Activated naive CD4-positive, alpha-beta T cell treated with anti-CD3 and anti-CD28 coated beads for 36 hours (primary cell): ENCODE data around the gene SHD. TPM values are rescaled to one million over a fixed set of nuclear protein-coding genes. Genes with fewer than 3 reads are reported as not detected.
"Not testable (repeated sequence)": the region's sequence is repeated elsewhere in the genome, so short reads cannot be mapped to it uniquely, and the experiment has no call there.

Experiments used
- CTCF ChIA-PET: fragments of 350-600 bp; sonication (Branson Sonifier 250); formaldehyde crosslinking; loops from one replicate; lab custom pipeline; 2021; ENCODE audit warnings: antibody characterized with exemption; lab: Charles Lee
- DNase-seq: peaks from one replicate; pipeline ENCODE4 v3.0.0-alpha.2; 2020
- H3K27ac Mint-ChIP-seq: one replicate; pipeline ENCODE4 v1.8.0; 2021; ENCODE audit warnings: mild to moderate bottlenecking, mixed read lengths
- H3K27me3 Mint-ChIP-seq: one replicate; pipeline ENCODE4 v1.8.0; 2021; ENCODE audit warnings: low read depth, mixed read lengths
- H3K36me3 Mint-ChIP-seq: one replicate; pipeline ENCODE4 v1.8.0; 2021; ENCODE audit warnings: low read depth, mixed read lengths
- H3K4me1 Mint-ChIP-seq: one replicate; pipeline ENCODE4 v1.8.0; 2021; ENCODE audit warnings: low read depth, mixed read lengths
- H3K4me3 Mint-ChIP-seq: one replicate; pipeline ENCODE4 v1.8.0; 2021; ENCODE audit warnings: mild to moderate bottlenecking, moderate library complexity, mixed read lengths
- H3K9me3 Mint-ChIP-seq: one replicate; pipeline ENCODE4 v1.8.0; 2021; ENCODE audit warnings: mixed read lengths
- intact Hi-C: fragments of 100-400 bp; cut with micrococcal nuclease; formaldehyde crosslinking; loops from one replicate; pipeline ENCODE4 v1.15.1; 2023
- total RNA-seq, 2 experiments: library from RNA; stranded (reverse); gene quantifications; one replicate each; pipeline ENCODE4 v1.2.3, GENCODE V29; 2021

SHD gene
- total RNA-seq, 2 experiments from 2014 or later = not detected

- intact Hi-C loops = loop anchor here (5.0 kb wide), 1 partner anchor 33 kb away; the partner anchor contains the start of genes FSD1 and TMIGD2
- peaks cover 32% of the 10 kb centered on the region for H3K36me3 Mint-ChIP-seq
- no peaks in the 10 kb centered on the region for H3K9me3 Mint-ChIP-seq
- no peak overlapping the region for H3K27ac Mint-ChIP-seq
- CTCF ChIA-PET = interaction anchor here (1.1 to 3.5 kb wide), 3 partner anchors 9 to 84 kb away, joined by 4 to 53 read pairs (median 29); no protein-coding TSS in a partner anchor
- peaks cover 11% of the 10 kb centered on the region for H3K4me1 Mint-ChIP-seq
- no peak overlapping the region for H3K4me3 Mint-ChIP-seq
- no peak for DNase-seq
- no peaks in the 10 kb centered on the region for H3K27me3 Mint-ChIP-seq
Observed at GRCh38 chr19:4268816-4269430, 10.1 kb upstream of the SHD start.

GRCh38 chr19:4272894-4273293 is 6.2 kb upstream of the SHD start:
- DNase-seq = no peak
- Mint-ChIP-seq H3K36me3 (peaks cover 8% of the 10 kb centered on the region), H3K27ac (no peak overlapping the region), H3K27me3 (no peaks in the 10 kb centered on the region), H3K9me3 (no peaks in the 10 kb centered on the region), H3K4me1 (no peaks in the 10 kb centered on the region), H3K4me3 (no peak overlapping the region)
- intact Hi-C loops = no loop called here
- CTCF ChIA-PET = no interaction called here

- DNase-seq, H3K27ac Mint-ChIP-seq, intact Hi-C loops, H3K4me1 Mint-ChIP-seq, H3K36me3 Mint-ChIP-seq, H3K27me3 Mint-ChIP-seq, H3K4me3 Mint-ChIP-seq, H3K9me3 Mint-ChIP-seq: not testable (repeated sequence)
- CTCF ChIA-PET = interaction anchor here (1.6 kb wide), 1 partner anchor 78 kb away, joined by 6 read pairs; no protein-coding TSS in a partner anchor
Observed at GRCh38 chr19:4274321-4274686, 4.8 kb upstream of the SHD start.

- H3K27ac Mint-ChIP-seq = no peak overlapping the region
- H3K27me3 Mint-ChIP-seq = peaks cover 18% of the 10 kb centered on the region
- DNase-seq = no peak
- peaks cover under 1% of the 10 kb centered on the region for H3K36me3 Mint-ChIP-seq
- CTCF ChIA-PET = interaction anchor here (1.1 to 3.0 kb wide), 3 partner anchors 9 to 75 kb away, joined by 4 to 11 read pairs (median 4); no protein-coding TSS in a partner anchor
- H3K4me3 Mint-ChIP-seq = no peak overlapping the region
- H3K9me3 Mint-ChIP-seq = no peaks in the 10 kb centered on the region
- intact Hi-C loops = no loop called here
- peaks cover 7% of the 10 kb centered on the region for H3K4me1 Mint-ChIP-seq
Observed at GRCh38 chr19:4277191-4277696, 1.8 kb upstream of the SHD start.

- CTCF ChIA-PET = interaction anchor here (1.1 to 3.0 kb wide), 3 partner anchors 9 to 75 kb away, joined by 4 to 11 read pairs (median 4); no protein-coding TSS in a partner anchor
- Mint-ChIP-seq H3K4me3 (no peak overlapping the region), H3K4me1 (peaks cover 7% of the 10 kb centered on the region), H3K9me3 (no peaks in the 10 kb centered on the region), H3K27ac (no peak overlapping the region), H3K27me3 (peaks cover 18% of the 10 kb centered on the region), H3K36me3 (no peaks in the 10 kb centered on the region)
- no peak for DNase-seq
- intact Hi-C loops = no loop called here
Observed at GRCh38 chr19:4278010-4278409, 1.1 kb upstream of the SHD start.

GRCh38 chr19:4279267-4279529 is 132 bp downstream of the SHD start:
- Mint-ChIP-seq H3K9me3 (no peaks in the 10 kb centered on the region), H3K27ac (no peak overlapping the region), H3K36me3 (no peaks in the 10 kb centered on the region), H3K4me3 (no peak overlapping the region), H3K27me3 (peaks cover 18% of the 10 kb centered on the region), H3K4me1 (peaks cover 7% of the 10 kb centered on the region)
- CTCF ChIA-PET = interaction anchor here (0.6 kb wide), 1 partner anchor 230 kb away, joined by 5 read pairs; no protein-coding TSS in a partner anchor
- intact Hi-C loops = no loop called here
- no peak for DNase-seq

- H3K4me1 Mint-ChIP-seq = peaks cover 7% of the 10 kb centered on the region
- no peaks in the 10 kb centered on the region for H3K36me3 Mint-ChIP-seq
- intact Hi-C loops = no loop called here
- peak overlapping the region; percentile 43 for H3K4me3 Mint-ChIP-seq
- DNase-seq = no peak
- peaks cover 18% of the 10 kb centered on the region for H3K27me3 Mint-ChIP-seq
- CTCF ChIA-PET = interaction anchor here (0.6 to 1.7 kb wide), 2 partner anchors 13 to 230 kb away, joined by 5 to 6 read pairs; no protein-coding TSS in a partner anchor
- no peaks in the 10 kb centered on the region for H3K9me3 Mint-ChIP-seq
- no peak overlapping the region for H3K27ac Mint-ChIP-seq
Observed at GRCh38 chr19:4279530-4280422, 710 bp downstream of the SHD start.

GRCh38 chr19:4284176-4284958 is 5.3 kb downstream of the SHD start:
- intact Hi-C loops = no loop called here
- H3K27me3 Mint-ChIP-seq = peaks cover 15% of the 10 kb centered on the region
- H3K36me3 Mint-ChIP-seq = no peaks in the 10 kb centered on the region
- H3K4me1 Mint-ChIP-seq = peaks cover 4% of the 10 kb centered on the region
- no peak overlapping the region for H3K4me3 Mint-ChIP-seq
- H3K9me3 Mint-ChIP-seq = no peaks in the 10 kb centered on the region
- no peak for DNase-seq
- CTCF ChIA-PET = interaction anchor here (1.2 kb wide), 1 partner anchor 35 kb away, joined by 3 read pairs; no protein-coding TSS in a partner anchor
- H3K27ac Mint-ChIP-seq = no peak overlapping the region

GRCh38 chr19:4284974-4285373 is 5.9 kb downstream of the SHD start:
- no peak overlapping the region for H3K27ac Mint-ChIP-seq
- intact Hi-C loops = no loop called here

GRCh38 chr19:4286141-4286540 is 7.1 kb downstream of the SHD start:
- H3K4me1 Mint-ChIP-seq, H3K27me3 Mint-ChIP-seq, H3K36me3 Mint-ChIP-seq, CTCF ChIA-PET, H3K27ac Mint-ChIP-seq, intact Hi-C loops, H3K9me3 Mint-ChIP-seq, DNase-seq, H3K4me3 Mint-ChIP-seq: not testable (repeated sequence)

More at GRCh38 chr19:4284974-4285373, 5.9 kb downstream of the SHD start:
- DNase-seq = no peak
- CTCF ChIA-PET = interaction anchor here (1.2 kb wide), 1 partner anchor 35 kb away, joined by 3 read pairs; no protein-coding TSS in a partner anchor
- H3K4me1 Mint-ChIP-seq = peaks cover under 1% of the 10 kb centered on the region
- H3K36me3 Mint-ChIP-seq = no peaks in the 10 kb centered on the region
- no peaks in the 10 kb centered on the region for H3K9me3 Mint-ChIP-seq
- H3K27me3 Mint-ChIP-seq = peaks cover 11% of the 10 kb centered on the region
- no peak overlapping the region for H3K4me3 Mint-ChIP-seq

GRCh38 chr19:4288091-4288777 is 9.2 kb downstream of the SHD start:
- CTCF ChIA-PET = no interaction called here
- Mint-ChIP-seq H3K4me3 (no peak overlapping the region), H3K27me3 (no peaks in the 10 kb centered on the region), H3K9me3 (no peaks in the 10 kb centered on the region), H3K36me3 (no peaks in the 10 kb centered on the region), H3K27ac (no peak overlapping the region), H3K4me1 (no peaks in the 10 kb centered on the region)
- intact Hi-C loops = no loop called here
- no peak for DNase-seq
